ENCODE results near the gene CILP. TPM values are rescaled to one million over a fixed set of nuclear protein-coding genes. Genes with fewer than 3 reads are reported as not detected.
"Not testable (repeated sequence)": the region's sequence is repeated elsewhere in the genome, so short reads cannot be mapped to it uniquely, and the experiment has no call there.

CILP gene
- total RNA-seq, 1 experiment from 2014 or later: 0.04 TPM

DNA sequence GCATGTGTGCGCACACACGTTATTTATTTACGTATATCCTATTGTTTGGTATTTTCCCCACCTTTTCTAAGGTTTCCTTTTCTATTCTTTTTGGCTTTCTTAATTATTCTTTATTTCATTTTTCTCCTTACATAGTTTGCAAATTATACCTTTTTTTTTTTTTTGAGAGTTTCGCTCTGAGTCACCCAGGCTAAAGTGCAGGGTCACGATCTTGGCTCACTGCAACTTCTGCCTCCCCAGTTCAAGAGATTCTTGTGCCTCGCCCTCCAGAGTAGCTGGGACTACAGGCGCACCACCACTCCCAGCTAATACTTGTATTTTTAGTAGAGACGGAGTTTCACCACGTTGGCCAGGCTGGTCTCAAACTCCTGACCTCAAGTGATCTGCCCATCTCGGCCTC lies 20.0 kb upstream of the CILP start:
- TF ChIP-seq, protein P1, sequence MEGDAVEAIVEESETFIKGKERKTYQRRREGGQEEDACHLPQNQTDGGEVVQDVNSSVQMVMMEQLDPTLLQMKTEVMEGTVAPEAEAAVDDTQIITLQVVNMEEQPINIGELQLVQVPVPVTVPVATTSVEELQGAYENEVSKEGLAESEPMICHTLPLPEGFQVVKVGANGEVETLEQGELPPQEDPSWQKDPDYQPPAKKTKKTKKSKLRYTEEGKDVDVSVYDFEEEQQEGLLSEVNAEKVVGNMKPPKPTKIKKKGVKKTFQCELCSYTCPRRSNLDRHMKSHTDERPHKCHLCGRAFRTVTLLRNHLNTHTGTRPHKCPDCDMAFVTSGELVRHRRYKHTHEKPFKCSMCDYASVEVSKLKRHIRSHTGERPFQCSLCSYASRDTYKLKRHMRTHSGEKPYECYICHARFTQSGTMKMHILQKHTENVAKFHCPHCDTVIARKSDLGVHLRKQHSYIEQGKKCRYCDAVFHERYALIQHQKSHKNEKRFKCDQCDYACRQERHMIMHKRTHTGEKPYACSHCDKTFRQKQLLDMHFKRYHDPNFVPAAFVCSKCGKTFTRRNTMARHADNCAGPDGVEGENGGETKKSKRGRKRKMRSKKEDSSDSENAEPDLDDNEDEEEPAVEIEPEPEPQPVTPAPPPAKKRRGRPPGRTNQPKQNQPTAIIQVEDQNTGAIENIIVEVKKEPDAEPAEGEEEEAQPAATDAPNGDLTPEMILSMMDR (conservative IDR thresholded peaks at IDR 0.05): no peak
- no peak overlapping the region for H3K9ac ChIP-seq (ENCODE audit: extremely low read depth, insufficient read length, low read length)
- no peak overlapping the region for H3K4ac ChIP-seq (ENCODE audit: low read depth, low read length)
- H2BK5ac ChIP-seq (ENCODE audit: insufficient read length, low read length): no peak overlapping the region
- H3K23ac ChIP-seq (ENCODE audit: insufficient read length, low read depth, low read length): no peak overlapping the region
- H3K23me2 ChIP-seq (ENCODE audit: insufficient read length, low read depth, low read length, poor library complexity, severe bottlenecking): no peaks in the 10 kb centered on the region
- H2BK12ac ChIP-seq (ENCODE audit: insufficient read length, low read depth, low read length): no peak overlapping the region
- DNase-seq: no peak
- no peaks in the 10 kb centered on the region for H3K79me1 ChIP-seq (ENCODE audit: insufficient read depth, low read depth, low read length, poor library complexity, severe bottlenecking)
- WGBS (ENCODE audit: extremely low coverage, insufficient read length, low lambda C conversion rate): no CpG with 5 or more reads among the region's 10 CpGs
- H2BK15ac ChIP-seq (ENCODE audit: low read depth, low read length): no peak overlapping the region
- H4K20me1 ChIP-seq (ENCODE audit: control insufficient read depth, insufficient read depth, insufficient read length): no peaks in the 10 kb centered on the region
- H3K9me3 ChIP-seq (ENCODE audit: control insufficient read depth, low read depth, low read length): no peaks in the 10 kb centered on the region
- H3K27me3 ChIP-seq (ENCODE audit: insufficient read depth, low read length): no peaks in the 10 kb centered on the region
- H2BK20ac ChIP-seq (ENCODE audit: low read depth, low read length, poor library complexity, severe bottlenecking): no peak overlapping the region
- H3K4me3 Mint-ChIP-seq: no peak overlapping the region
- no peak overlapping the region for H3K56ac ChIP-seq (ENCODE audit: insufficient read length, low read depth, low read length)
- H3K79me2 ChIP-seq (ENCODE audit: insufficient read depth, low read length): no peaks in the 10 kb centered on the region
- H3K4me1 Mint-ChIP-seq: peaks cover 16% of the 10 kb centered on the region in 2 experiments
- H3T11ph ChIP-seq (ENCODE audit: low read length): no peak overlapping the region
- H3K36me3 Mint-ChIP-seq (ENCODE audit: insufficient read depth in 1 of 3, low read depth in 3 of 3): no peaks in the 10 kb centered on the region
- H2AFZ ChIP-seq (ENCODE audit: low read length): no peak overlapping the region
- H2BK120ac ChIP-seq (ENCODE audit: low read depth, low read length, poor library complexity, severe bottlenecking): no peak overlapping the region
- no peak overlapping the region for H3K18ac ChIP-seq (ENCODE audit: insufficient read length, low read depth, low read length)
- H3K27ac ChIP-seq (ENCODE audit: insufficient read length, low read depth, low read length): no peak overlapping the region
- no peak overlapping the region for H4K5ac ChIP-seq (ENCODE audit: insufficient read length, low read depth, low read length)
- no peak overlapping the region for H3K4me2 ChIP-seq (ENCODE audit: insufficient read depth, insufficient read length, low read length)
- H3K27me3 Mint-ChIP-seq (ENCODE audit: low read depth): no peaks in the 10 kb centered on the region
- H3K27ac Mint-ChIP-seq: no peak overlapping the region
- 0 out of 2 replicates have a peak, but pooled peaks cover 2% of the 10 kb centered on the region for H3K4me1 ChIP-seq (ENCODE audit: insufficient read depth, low read length)
- no peak overlapping the region for H4K8ac ChIP-seq (replicated peaks; ENCODE audit: insufficient read length, low read depth, low read length)
- no peaks in the 10 kb centered on the region for H3K9me3 Mint-ChIP-seq
- H4K91ac ChIP-seq (ENCODE audit: insufficient read length, low read depth, low read length): no peak overlapping the region
- no peak overlapping the region for H3K14ac ChIP-seq (ENCODE audit: insufficient read depth, low read length)
- H2AK5ac ChIP-seq (ENCODE audit: insufficient read length, low read length): no peak overlapping the region

DNA sequence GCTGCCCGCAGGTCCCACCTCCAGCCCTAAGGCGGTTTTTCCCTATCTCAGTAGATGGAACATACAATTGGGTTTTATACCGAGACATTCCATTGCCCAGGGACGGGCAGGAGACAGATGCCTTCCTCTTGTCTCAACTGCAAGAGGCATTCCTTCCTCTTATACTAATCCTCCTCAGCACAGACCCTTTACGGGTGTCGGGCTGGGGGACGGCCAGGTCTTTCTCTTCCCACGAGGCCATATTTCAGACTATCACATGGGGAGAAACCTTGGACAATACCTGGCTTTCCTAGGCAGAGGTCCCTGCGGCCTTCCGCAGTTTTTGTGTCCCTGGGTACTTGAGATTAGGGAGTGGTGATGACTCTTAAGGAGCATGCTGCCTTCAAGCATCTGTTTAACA lies 15.6 kb upstream of the CILP start:
- H3K4me3 Mint-ChIP-seq; H2BK15ac ChIP-seq (ENCODE audit: low read depth, low read length); H3K36me3 Mint-ChIP-seq (ENCODE audit: insufficient read depth in 1 of 3, low read depth in 3 of 3); H2BK5ac ChIP-seq (ENCODE audit: insufficient read length, low read length); H2AK5ac ChIP-seq (ENCODE audit: insufficient read length, low read length); H4K91ac ChIP-seq (ENCODE audit: insufficient read length, low read depth, low read length); H3K27me3 ChIP-seq (ENCODE audit: insufficient read depth, low read length); H3K79me1 ChIP-seq (ENCODE audit: insufficient read depth, low read depth, low read length, poor library complexity, severe bottlenecking); H3K9ac ChIP-seq (ENCODE audit: extremely low read depth, insufficient read length, low read length); DNase-seq; H3K4ac ChIP-seq (ENCODE audit: low read depth, low read length); H3K27ac ChIP-seq (ENCODE audit: insufficient read length, low read depth, low read length); H3K4me1 ChIP-seq (ENCODE audit: insufficient read depth, low read length); H3K14ac ChIP-seq (ENCODE audit: insufficient read depth, low read length); H3K56ac ChIP-seq (ENCODE audit: insufficient read length, low read depth, low read length); H3T11ph ChIP-seq (ENCODE audit: low read length); H3K23ac ChIP-seq (ENCODE audit: insufficient read length, low read depth, low read length); H3K9me3 Mint-ChIP-seq; H4K20me1 ChIP-seq (ENCODE audit: control insufficient read depth, insufficient read depth, insufficient read length); H3K4me2 ChIP-seq (ENCODE audit: insufficient read depth, insufficient read length, low read length); H2BK120ac ChIP-seq (ENCODE audit: low read depth, low read length, poor library complexity, severe bottlenecking); H2AFZ ChIP-seq (ENCODE audit: low read length); H4K8ac ChIP-seq (replicated peaks; ENCODE audit: insufficient read length, low read depth, low read length); H2BK12ac ChIP-seq (ENCODE audit: insufficient read length, low read depth, low read length); H3K79me2 ChIP-seq (ENCODE audit: insufficient read depth, low read length); H4K5ac ChIP-seq (ENCODE audit: insufficient read length, low read depth, low read length); H2BK20ac ChIP-seq (ENCODE audit: low read depth, low read length, poor library complexity, severe bottlenecking); H3K18ac ChIP-seq (ENCODE audit: insufficient read length, low read depth, low read length); H3K9me3 ChIP-seq (ENCODE audit: control insufficient read depth, low read depth, low read length); H3K27me3 Mint-ChIP-seq (ENCODE audit: low read depth); H3K23me2 ChIP-seq (ENCODE audit: insufficient read length, low read depth, low read length, poor library complexity, severe bottlenecking): not testable (repeated sequence)
- no CpG with 5 or more reads among the region's 10 CpGs for WGBS (ENCODE audit: extremely low coverage, insufficient read length, low lambda C conversion rate)
- Mint-ChIP-seq H3K4me1 (peaks cover 25 to 31% of the 10 kb centered on the region in 2 experiments), H3K27ac (0 out of 7 replicates have a peak overlapping the region, but pooled peaks of 1 of the 3 experiments have one; percentile 58)

All from H9 (cell line).